Activated CD4-positive, CD25-positive, alpha-beta regulatory T cell (primary cell): Measurements from ENCODE around the gene CAPN12.
"Not testable (repeated sequence)": the region's sequence is repeated elsewhere in the genome, so short reads cannot be mapped to it uniquely, and the experiment has no call there.

ENCODE experiments used
- DNase-seq, 4 experiments: peaks; one replicate each; lab custom pipeline; 2025; lab: John Stamatoyannopoulos, UW

The CAPN12 gene

GRCh38 chr19:38771569-38771968 lies 27.3 kb upstream of the CAPN12 start:
- not testable (repeated sequence) for DNase-seq

GRCh38 chr19:38770949-38771275 lies 26.6 kb upstream of the CAPN12 start:
- DNase-seq, result not testable (repeated sequence)

GRCh38 chr19:38770228-38770948 lies 26.1 kb upstream of the CAPN12 start:
- DNase-seq, result not testable (repeated sequence)

- peak; percentile 61 to 88 (median 82) for DNase-seq
Observed at GRCh38 chr19:38769635-38770211, 25.4 kb upstream of the CAPN12 start.

GRCh38 chr19:38766276-38767047 lies 22.2 kb upstream of the CAPN12 start:
- DNase-seq, result no peak

- DNase-seq, result no peak
Observed at GRCh38 chr19:38765214-38765613, 20.9 kb upstream of the CAPN12 start.

- no peak for DNase-seq
Observed at GRCh38 chr19:38763795-38764220, 19.5 kb upstream of the CAPN12 start.

- DNase-seq, result not testable (repeated sequence)
Observed at GRCh38 chr19:38761884-38762389, 17.7 kb upstream of the CAPN12 start.

GRCh38 chr19:38760805-38761517 lies 16.7 kb upstream of the CAPN12 start:
- DNase-seq, result not testable (repeated sequence)

- no peak for DNase-seq
Observed at GRCh38 chr19:38759590-38760003, 15.3 kb upstream of the CAPN12 start.

- not testable (repeated sequence) for DNase-seq
Observed at GRCh38 chr19:38754196-38754595, 9.9 kb upstream of the CAPN12 start.

- DNase-seq, result not testable (repeated sequence)
Observed at GRCh38 chr19:38753783-38754182, 9.5 kb upstream of the CAPN12 start.

- DNase-seq, result no peak
Observed at GRCh38 chr19:38745316-38745715, 1.0 kb upstream of the CAPN12 start.

GRCh38 chr19:38744874-38745273 lies 600 bp upstream of the CAPN12 start:
- no peak for DNase-seq

- DNase-seq, result no peak
Observed at GRCh38 chr19:38743394-38744297, 628 bp downstream of the CAPN12 start.

- DNase-seq, result no peak
Observed at GRCh38 chr19:38742906-38743305, 1.4 kb downstream of the CAPN12 start.

- DNase-seq, result no peak
Observed at GRCh38 chr19:38742296-38742695, 2.0 kb downstream of the CAPN12 start.

GRCh38 chr19:38741670-38742069 lies 2.6 kb downstream of the CAPN12 start:
- no peak for DNase-seq

GRCh38 chr19:38740932-38741331 lies 3.3 kb downstream of the CAPN12 start:
- DNase-seq, result no peak

- DNase-seq, result no peak
Observed at GRCh38 chr19:38740257-38740592, 4.0 kb downstream of the CAPN12 start.
